Astrocyte (in vitro differentiated cells and primary cell): Measurements from ENCODE around the gene TEN1.

ENCODE experiments used
- CTCF ChIP-seq: IDR thresholded peaks from 2 replicates; pipeline ENCODE4 v1.5.1; 2011; ENCODE audit warnings: low read depth, mild to moderate bottlenecking, inconsistent platforms, low read length, moderate library complexity; ENCODE audit not compliant: insufficient read depth
- EZH2 ChIP-seq: IDR thresholded peaks from 2 replicates; pipeline ENCODE4 v1.6.1; 2012; ENCODE audit warnings: mild to moderate bottlenecking, low read length, inconsistent platforms; ENCODE audit not compliant: insufficient read depth

- TF ChIP-seq CTCF (no peak), EZH2 (no peak)
Observed at GRCh38 chr17:75937652-75938051, 41.4 kb upstream of the TEN1 start.
